Measurements from ENCODE around the gene RC3H2.
"Not testable (repeated sequence)": the region's sequence is repeated elsewhere in the genome, so short reads cannot be mapped to it uniquely, and the experiment has no call there.

RC3H2 gene

GRCh38 chr9:122912964-122913673 lies 8.0 kb upstream of the RC3H2 start, which contains the start of gene ZBTB6:
ZBTB6 (minus strand) TSS chr9:122913323; CDS start chr9:122912072, 1,251 bp downstream.
- H3K9me3 Mint-ChIP-seq, result no peaks in the 10 kb centered on the region
- H3K27ac Mint-ChIP-seq, result peak within 1 kb of the TSS; percentile 96
- DNase-seq, result peak; percentile 53
- H3K4me1 Mint-ChIP-seq, result peaks cover 22% of the 10 kb centered on the region
- H3K27me3 Mint-ChIP-seq (ENCODE audit: low read depth, poor library complexity), result no peaks in the 10 kb centered on the region
- H3K36me3 Mint-ChIP-seq (ENCODE audit: low read depth), result peaks cover 24% of the 10 kb centered on the region
- H3K4me3 Mint-ChIP-seq, result peak within 1 kb of the TSS; percentile 98
- TF ChIP-seq CTCF (IDR thresholded peaks at IDR 0.05), result no peak

GRCh38 chr9:122912671-122912963 lies 7.5 kb upstream of the RC3H2 start:
- Mint-ChIP-seq H3K27me3 (ENCODE audit: low read depth, poor library complexity) (no peaks in the 10 kb centered on the region), H3K27ac (peak overlapping the region; percentile 96), H3K36me3 (ENCODE audit: low read depth) (peaks cover 24% of the 10 kb centered on the region), H3K4me3 (peak overlapping the region; percentile 98), H3K4me1 (peaks cover 22% of the 10 kb centered on the region), H3K9me3 (no peaks in the 10 kb centered on the region)
- DNase-seq, result no peak
- no peak for TF ChIP-seq CTCF (IDR thresholded peaks at IDR 0.05)

- Mint-ChIP-seq H3K36me3 (ENCODE audit: low read depth) (peaks cover 13% of the 10 kb centered on the region), H3K4me1 (peaks cover 28% of the 10 kb centered on the region)
- H3K9me3 Mint-ChIP-seq; H3K4me3 Mint-ChIP-seq; H3K27ac Mint-ChIP-seq; H3K27me3 Mint-ChIP-seq (ENCODE audit: low read depth, poor library complexity); DNase-seq: not testable (repeated sequence)
Observed at GRCh38 chr9:122906122-122906521, 963 bp upstream of the RC3H2 start.

- Mint-ChIP-seq H3K36me3 (ENCODE audit: low read depth) (peaks cover under 1% of the 10 kb centered on the region), H3K4me3 (peak overlapping the region; percentile 97), H3K9me3 (no peaks in the 10 kb centered on the region), H3K4me1 (peaks cover 37% of the 10 kb centered on the region), H3K27ac (peak overlapping the region; percentile 99), H3K27me3 (ENCODE audit: low read depth, poor library complexity) (no peaks in the 10 kb centered on the region)
- peak; percentile 52 for DNase-seq
- no peak for TF ChIP-seq CTCF (IDR thresholded peaks at IDR 0.05)
Observed at GRCh38 chr9:122904466-122904822, 715 bp downstream of the RC3H2 start.

- Mint-ChIP-seq H3K27me3 (ENCODE audit: low read depth, poor library complexity) (no peaks in the 10 kb centered on the region), H3K4me1 (peaks cover 46% of the 10 kb centered on the region), H3K36me3 (ENCODE audit: low read depth) (peaks cover 8% of the 10 kb centered on the region), H3K9me3 (no peaks in the 10 kb centered on the region), H3K4me3 (no peak overlapping the region), H3K27ac (no peak overlapping the region)
- TF ChIP-seq CTCF (IDR thresholded peaks at IDR 0.05), result no peak
- no peak for DNase-seq
Observed at GRCh38 chr9:122900791-122901190, 4.4 kb downstream of the RC3H2 start.

GRCh38 chr9:122897969-122898368 lies 7.2 kb downstream of the RC3H2 start:
- Mint-ChIP-seq H3K27me3 (ENCODE audit: low read depth, poor library complexity) (no peaks in the 10 kb centered on the region), H3K4me3 (no peak overlapping the region), H3K9me3 (no peaks in the 10 kb centered on the region), H3K36me3 (ENCODE audit: low read depth) (peaks cover 33% of the 10 kb centered on the region), H3K4me1 (peaks cover 28% of the 10 kb centered on the region), H3K27ac (no peak overlapping the region)
- TF ChIP-seq CTCF (IDR thresholded peaks at IDR 0.05), result no peak
- DNase-seq, result no peak

All from nephron progenitor cell (in vitro differentiated cells).